SK-N-SH (cell line): ENCODE data around the gene CACNG7. TPM values are rescaled to one million over a fixed set of nuclear protein-coding genes. Genes with fewer than 3 reads are reported as not detected.

Source experiments
- CTCF ChIA-PET: fragments of 300-600, 350-600 bp; formaldehyde crosslinking; extraction: SDS; loops from one replicate; lab custom pipeline; 2021; lab: Yijun Ruan, JAX
- POLR2A ChIA-PET: fragments of 350-600 bp; sonication (Branson Sonifier 250); formaldehyde crosslinking; extraction: SDS; loops from one replicate; lab custom pipeline; 2020; ENCODE audit warnings: antibody characterized with exemption, inconsistent platforms; lab: Yijun Ruan, JAX
- DNase-seq: peaks from one replicate; pipeline ENCODE4 v3.0.0; 2012
- H2AFZ ChIP-seq: fragments of 200-600 bp; sonication (generic); 2 replicates; pipeline ENCODE4 v1.8.1; 2016; ENCODE audit warnings: antibody characterized with exemption, mild to moderate bottlenecking, low read depth
- H3F3A ChIP-seq: fragments of 200-600 bp; sonication (generic); replicated peaks from 2 replicates; pipeline ENCODE3; 2016; ENCODE audit warnings: antibody characterized with exemption, mild to moderate bottlenecking; ENCODE audit not compliant: insufficient read depth
- H3K27ac ChIP-seq, 2 experiments: fragments of 200-500 bp in 1 of 2; fragments of 200-600 bp in 1 of 2; sonication (Bioruptor generic) in 1 of 2; sonication (generic), shearing (Covaris generic) in 1 of 2; 2 replicates each; pipeline versions ENCODE4 v1.5.1 to v1.6.1; 2014 to 2016; ENCODE audit warnings: low read depth in 2 of 2, inconsistent platforms in 1 of 2, low read length in 1 of 2, mild to moderate bottlenecking in 1 of 2, mixed read lengths in 1 of 2
- H3K27me3 ChIP-seq: fragments of 200-600 bp; sonication (generic), shearing (Covaris generic); 2 replicates; pipeline ENCODE4 v1.6.1; 2016; ENCODE audit warnings: mixed run types; ENCODE audit not compliant: insufficient read depth
- H3K36me3 ChIP-seq, 2 experiments: fragments of 200-500 bp in 1 of 2; fragments of 200-600 bp in 1 of 2; sonication (Bioruptor generic) in 1 of 2; sonication (generic) in 1 of 2; replicated peaks in 1 of 2; 2 replicates each; pipeline versions ENCODE3 to v1.5.1; 2014 to 2016; ENCODE audit warnings: low read length in 1 of 2, mild to moderate bottlenecking in 1 of 2; ENCODE audit not compliant: insufficient read depth in 2 of 2, control insufficient read depth in 1 of 2
- H3K4me1 ChIP-seq, 2 experiments: fragments of 200-500 bp in 1 of 2; fragments of 200-600 bp in 1 of 2; sonication (Bioruptor generic) in 1 of 2; sonication (generic), shearing (Covaris generic) in 1 of 2; 2 replicates each; pipeline versions ENCODE4 v1.5.1 to v1.6.1; 2014 to 2016; ENCODE audit warnings: low read depth in 1 of 2, low read length in 1 of 2, mixed run types in 1 of 2; ENCODE audit not compliant: insufficient read depth in 2 of 2, control insufficient read depth in 1 of 2
- H3K4me2 ChIP-seq: fragments of 200-600 bp; sonication (generic), shearing (Covaris generic); 2 replicates; pipeline ENCODE4 v1.6.1; 2017; ENCODE audit warnings: mixed run types
- H3K4me3 ChIP-seq, 2 experiments: fragments of 200-500 bp in 1 of 2; fragments of 200-600 bp in 1 of 2; sonication (Bioruptor generic) in 1 of 2; sonication (generic), shearing (Covaris generic) in 1 of 2; 2 replicates each; pipeline versions ENCODE4 v1.5.1 to v1.8.1; 2014 to 2016; ENCODE audit warnings: low read depth in 2 of 2, inconsistent platforms in 1 of 2, low read length in 1 of 2, mild to moderate bottlenecking in 1 of 2, mixed read lengths in 1 of 2, moderate library complexity in 1 of 2
- H3K79me2 ChIP-seq: fragments of 200-600 bp; sonication (generic); 2 replicates; pipeline ENCODE4 v1.8.1; 2017; ENCODE audit warnings: mild to moderate bottlenecking; ENCODE audit not compliant: insufficient read depth
- H3K9ac ChIP-seq: fragments of 200-600 bp; sonication (generic); 2 replicates; pipeline ENCODE4 v1.6.1; 2017; ENCODE audit warnings: mixed run types
- H3K9me2 ChIP-seq: fragments of 200-600 bp; sonication (generic); 2 replicates; pipeline ENCODE4 v1.6.1; 2017; ENCODE audit warnings: mixed run types
- H3K9me3 ChIP-seq: fragments of 200-600 bp; sonication (generic); 2 replicates; pipeline ENCODE4 v1.6.1; 2017; ENCODE audit warnings: mixed run types, mild to moderate bottlenecking, moderate library complexity
- H4K20me1 ChIP-seq: fragments of 200-600 bp; sonication (generic); 2 replicates; pipeline ENCODE4 v1.6.1; 2017; ENCODE audit warnings: mild to moderate bottlenecking, mixed run types; ENCODE audit not compliant: insufficient read depth
- FOXJ3 ChIP-seq: sonication (generic); formaldehyde crosslinking; IDR thresholded peaks from 2 replicates; pipeline ENCODE4 v1.5.1; 2020; ENCODE audit warnings: mild to moderate bottlenecking, missing genetic modification reagents
- GATA2 ChIP-seq: sonication (generic); formaldehyde crosslinking; IDR thresholded peaks from 2 replicates; pipeline ENCODE4 v1.5.0; 2020; ENCODE audit warnings: mild to moderate bottlenecking, missing genetic modification reagents
- IRF3 ChIP-seq: fragments of 150-350 bp; IDR thresholded peaks from 2 replicates; pipeline ENCODE4 v1.6.1; 2016; ENCODE audit warnings: mild to moderate bottlenecking, low read depth, low read length
- NRF1 ChIP-seq: IDR thresholded peaks from 2 replicates; pipeline ENCODE4 v1.6.1; 2012; ENCODE audit warnings: low read depth, mild to moderate bottlenecking, low read length
- SMC3 ChIP-seq: IDR thresholded peaks from 2 replicates; pipeline ENCODE4 v1.6.1; 2012; ENCODE audit warnings: low read depth, low read length, improper control_type of control experiment
- TEAD4 ChIP-seq: IDR thresholded peaks from 2 replicates; pipeline ENCODE4 v1.4.0; 2012; ENCODE audit warnings: mild to moderate bottlenecking, borderline replicate concordance; ENCODE audit not compliant: insufficient read depth
- USF2 ChIP-seq: fragments of 150-350 bp; IDR thresholded peaks from 2 replicates; pipeline ENCODE4 v1.6.1; 2017; ENCODE audit warnings: antibody characterized with exemption, low read length, low read depth, borderline replicate concordance
- WGBS: methylation state at CpG from one replicate; pipeline ENCODE4 v1.1.6; 2017; ENCODE audit warnings: low lambda C conversion rate; 5-methylcytosine and 5-hydroxymethylcytosine counted together
- polyA plus RNA-seq, 3 experiments: library from polyadenylated mRNA; depleted of rRNA; stranded (reverse); fragments of >200 nt; gene quantifications; 2 replicates each; pipeline ENCODE4 v1.2.3, GENCODE V29; 2012

CACNG7 gene
- polyA plus RNA-seq, 1 of the 3 experiments (the other 2 are of a cell fraction), result 25.7 TPM

DNA sequence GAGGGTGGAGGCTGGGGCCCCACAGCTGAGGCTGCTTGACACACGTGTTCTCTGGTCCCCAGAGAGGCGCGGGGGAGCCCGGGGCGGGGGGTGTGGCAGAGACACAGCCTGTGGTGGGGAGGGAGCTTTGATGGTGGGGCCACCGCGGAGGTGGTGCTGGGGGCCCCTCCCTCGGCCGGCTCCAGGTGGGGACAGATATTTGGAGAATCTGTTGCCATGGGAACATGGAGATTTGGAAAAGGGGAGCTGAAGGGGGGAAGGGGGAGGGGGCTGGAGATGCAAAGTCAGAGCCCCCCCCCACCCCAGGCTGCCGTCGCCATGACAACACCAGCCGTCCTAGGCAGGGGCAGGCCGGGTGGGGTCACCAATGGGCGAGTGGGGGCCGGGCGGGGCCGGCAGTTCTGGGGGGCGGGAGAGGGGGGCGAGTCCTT, 25.8 kb upstream of the CACNG7 start:
- Histone ChIP-seq H3K9ac (no peak overlapping the region), H3K27me3 (peaks cover 36% of the 10 kb centered on the region)
- 2% methylated on average over 12 of the region's 19 CpGs for WGBS

DNA sequence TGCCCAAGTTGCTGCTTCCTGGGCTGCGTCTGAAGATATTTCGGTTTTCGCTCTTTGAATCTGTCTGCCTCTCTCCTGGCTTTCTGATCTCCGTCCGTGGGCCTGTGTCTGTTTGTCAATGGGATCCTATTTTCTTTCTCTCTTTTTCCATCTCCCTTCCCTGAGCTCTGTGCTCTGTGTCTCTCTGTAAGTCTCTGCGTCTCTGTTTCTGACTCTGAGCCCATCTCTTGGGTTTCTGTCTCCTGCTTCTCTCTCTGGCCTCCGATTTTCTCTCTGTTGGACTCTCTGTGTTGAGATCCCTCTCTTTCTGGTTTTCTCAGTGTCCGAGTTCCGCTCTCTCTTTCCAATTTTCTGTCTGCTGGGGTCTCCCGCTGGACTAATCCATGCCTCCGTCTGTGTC, 25.3 kb upstream of the CACNG7 start:
- TF ChIP-seq USF2 (no peak), NRF1 (no peak), FOXJ3 (CRISPR knock-in tag) (no peak), SMC3 (no peak), TEAD4 (no peak)
- no peaks in the 10 kb centered on the region for H4K20me1 ChIP-seq
- H3K79me2 ChIP-seq, result no peaks in the 10 kb centered on the region
- H3K4me2 ChIP-seq, result peak overlapping the region; percentile 24; the same call in 1 of the 2 replicates
- H2AFZ ChIP-seq, result no peak overlapping the region
- H3F3A ChIP-seq, result peaks cover 8% of the 10 kb centered on the region
- no peak overlapping the region for H3K9ac ChIP-seq
- H3K4me1 ChIP-seq, result peaks cover 0 to 13% of the 10 kb centered on the region in 2 experiments; a peak in 1 of 4 replicates
- no peaks in the 10 kb centered on the region for H3K36me3 ChIP-seq
- no peak overlapping the region for H3K4me3 ChIP-seq
- WGBS, result 40% methylated on average over 11 of the region's 11 CpGs
- no peaks in the 10 kb centered on the region for H3K9me2 ChIP-seq
- H3K27ac ChIP-seq, result no peak overlapping the region
- CTCF ChIA-PET, result interaction anchor here (1.0 to 2.2 kb wide), 3 partner anchors 13 to 140 kb away, joined by 3 to 7 read pairs (median 4); no protein-coding TSS in a partner anchor
- no peaks in the 10 kb centered on the region for H3K9me3 ChIP-seq
- no peak for DNase-seq
- peaks cover 36% of the 10 kb centered on the region for H3K27me3 ChIP-seq
- POLR2A ChIA-PET, result no interaction called here

More for the DNA sequence above, 25.8 kb upstream of the CACNG7 start:
- peaks cover 9% of the 10 kb centered on the region for H3F3A ChIP-seq
- no peak for DNase-seq
- POLR2A ChIA-PET, result no interaction called here
- H3K9me2 ChIP-seq, result no peaks in the 10 kb centered on the region
- H3K4me1 ChIP-seq, result peaks cover 0 to 14% of the 10 kb centered on the region in 2 experiments; a peak in 1 of 4 replicates
- no peaks in the 10 kb centered on the region for H3K36me3 ChIP-seq
- no peaks in the 10 kb centered on the region for H3K79me2 ChIP-seq
- H3K27ac ChIP-seq, result no peak overlapping the region
- H3K4me3 ChIP-seq, result no peak overlapping the region; a peak in 1 of 4 replicates
- H3K4me2 ChIP-seq, result peak overlapping the region; percentile 24; the same call in 1 of the 2 replicates
- CTCF ChIA-PET, result interaction anchor here (0.9 to 2.2 kb wide), 6 partner anchors 13 to 147 kb away, joined by 3 to 7 read pairs (median 4); no protein-coding TSS in a partner anchor
- H4K20me1 ChIP-seq, result no peaks in the 10 kb centered on the region
- TF ChIP-seq USF2 (no peak), GATA2 (CRISPR knock-in tag) (no peak), IRF3 (no peak)
- TF ChIP-seq, all 33 proteins: peak for 0
- no peak overlapping the region for H2AFZ ChIP-seq
- H3K9me3 ChIP-seq, result no peaks in the 10 kb centered on the region
